ENCODE data around the gene VAT1L.
"Not testable (repeated sequence)": the region's sequence is repeated elsewhere in the genome, so short reads cannot be mapped to it uniquely, and the experiment has no call there.

Gene VAT1L

DNA sequence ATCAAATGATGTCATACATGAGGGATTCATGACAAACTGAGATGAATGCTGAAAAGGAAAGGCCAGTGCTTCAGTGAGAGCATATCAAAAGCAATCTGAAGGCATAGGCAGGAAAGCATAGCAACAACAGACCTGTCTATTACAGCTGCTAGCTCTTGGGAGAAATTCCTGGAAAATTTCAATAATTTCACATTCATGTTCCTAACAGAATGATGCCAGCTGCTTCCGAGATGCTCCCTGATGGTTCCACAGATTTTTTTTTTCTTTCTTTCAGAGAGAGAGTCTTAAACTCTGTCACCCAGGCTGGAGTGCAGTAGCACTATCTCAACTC lies 183.7 kb downstream of the VAT1L start:
- H3K27ac ChIP-seq, result no peak overlapping the region
- H3K4me3 ChIP-seq, result no peak overlapping the region

DNA sequence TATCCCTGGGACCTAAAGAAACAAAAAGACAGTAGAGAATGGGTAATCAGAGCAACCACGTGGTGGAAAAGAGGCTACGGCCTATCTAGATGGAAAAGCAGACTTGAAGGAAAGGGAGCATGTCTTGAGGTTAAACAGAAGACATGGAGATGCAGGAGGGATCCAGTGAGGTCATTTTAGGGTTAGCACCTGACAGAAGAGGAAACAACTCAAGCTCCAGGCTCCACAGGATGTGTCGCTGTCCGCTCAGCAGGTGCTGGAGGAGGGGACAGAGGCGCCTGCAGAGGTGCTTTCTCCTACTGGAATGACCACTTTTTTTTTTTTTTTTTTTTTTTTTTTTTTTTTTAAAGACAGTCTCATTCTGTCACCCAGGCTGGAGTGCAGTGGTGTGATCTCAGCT lies 186.5 kb downstream of the VAT1L start:
- Histone ChIP-seq H3K4me3 (no peak overlapping the region), H3K27ac (no peak overlapping the region)

DNA sequence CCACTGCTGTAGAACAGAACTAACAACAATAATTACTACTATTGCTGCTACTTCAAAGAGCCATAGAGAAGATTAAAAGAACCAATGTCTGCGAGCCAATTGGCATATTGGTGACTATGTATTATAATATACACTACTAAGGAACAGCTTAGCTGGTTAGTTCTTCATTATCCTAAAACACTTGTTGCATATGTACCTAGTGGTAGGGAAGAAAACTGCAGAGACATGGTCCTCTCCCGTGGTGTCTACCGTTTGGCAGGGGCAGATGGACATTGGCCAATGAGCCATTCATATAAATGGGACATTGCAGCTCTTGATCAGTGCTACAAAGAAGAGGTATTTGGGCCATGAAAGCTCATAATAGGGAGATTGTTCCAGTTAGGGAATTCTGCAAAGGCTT lies 187.6 kb downstream of the VAT1L start:
- no peak overlapping the region for H3K4me3 ChIP-seq
- no peak overlapping the region for H3K27ac ChIP-seq

DNA sequence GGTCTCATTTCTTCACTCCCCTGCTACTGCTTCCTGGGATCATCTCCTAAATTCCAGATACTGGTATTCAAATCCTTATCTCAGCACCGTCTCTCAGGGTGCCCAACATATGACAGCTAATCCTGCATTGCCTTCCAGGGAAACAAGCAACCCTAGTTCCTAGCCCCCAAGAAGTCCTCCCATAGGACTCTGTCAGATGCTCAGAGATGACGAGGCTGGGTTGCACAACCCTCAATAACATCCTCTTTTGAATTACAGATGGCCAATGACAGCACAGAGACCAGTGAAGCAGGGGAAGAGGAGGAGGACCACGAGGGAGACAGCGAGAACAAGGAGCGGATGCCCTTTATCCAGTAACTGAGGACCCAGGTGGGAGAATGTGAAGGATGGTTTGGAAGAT lies 189.0 kb downstream of the VAT1L start:
- no peak overlapping the region for H3K27ac ChIP-seq
- H3K4me3 ChIP-seq, result no peak overlapping the region

DNA sequence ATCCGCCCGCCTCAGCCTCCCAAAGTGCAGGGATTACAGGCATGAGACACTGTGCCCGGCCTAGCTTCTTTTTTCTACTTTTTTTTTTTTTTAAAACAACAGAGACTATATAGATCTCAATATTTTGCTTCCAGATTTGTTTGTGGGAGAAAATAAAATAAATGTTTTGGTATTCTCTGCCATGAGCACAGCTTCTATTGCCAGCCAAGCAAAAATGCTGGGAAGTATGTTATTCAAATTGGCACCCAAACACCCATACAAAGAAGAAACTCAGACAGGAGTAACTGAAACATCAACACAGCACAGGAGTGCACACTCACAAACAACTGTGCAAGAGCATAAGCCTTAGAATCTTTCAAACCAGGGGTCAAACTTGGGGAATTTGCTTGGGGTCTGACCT lies 196.7 kb downstream of the VAT1L start:
- no peak overlapping the region for H3K4me3 ChIP-seq

DNA sequence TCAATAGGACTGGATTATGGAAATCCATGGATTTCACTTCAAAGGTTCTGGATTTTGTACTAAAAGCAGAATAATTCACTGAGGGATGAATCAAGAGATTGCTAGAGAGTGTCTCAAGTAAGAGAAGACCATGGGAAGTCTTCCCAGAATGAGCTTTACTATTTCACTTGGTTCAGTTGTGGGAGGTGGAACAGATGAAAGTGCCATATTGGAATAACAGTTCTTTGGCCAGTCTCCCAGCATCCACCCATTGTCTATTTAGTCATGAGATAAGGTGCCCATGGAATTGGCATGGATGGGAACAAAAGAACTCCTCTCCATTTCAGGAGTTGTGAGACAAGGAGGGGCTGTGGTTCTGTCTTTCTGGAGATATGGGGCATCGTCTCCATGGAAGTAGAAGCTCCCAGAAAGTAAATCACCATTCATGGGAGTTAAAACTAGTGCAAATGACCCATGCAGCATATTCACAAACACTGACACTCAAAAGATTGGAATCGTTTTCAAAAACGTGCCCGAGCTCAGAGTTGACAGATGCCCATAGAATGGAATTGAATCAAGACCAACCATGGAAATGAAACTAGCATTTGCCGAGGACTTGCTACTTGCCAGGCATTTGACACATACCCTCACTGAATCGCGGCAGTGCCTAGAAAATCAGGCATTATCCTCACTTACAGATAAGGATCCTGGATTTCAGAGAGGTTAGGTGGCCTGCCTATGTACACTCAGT lies 197.8 kb downstream of the VAT1L start:
- Histone ChIP-seq H3K4me3 (no peak overlapping the region), H3K27ac (no peak overlapping the region)

More for the DNA sequence above, 196.7 kb downstream of the VAT1L start:
- no peak overlapping the region for H3K27ac ChIP-seq

DNA sequence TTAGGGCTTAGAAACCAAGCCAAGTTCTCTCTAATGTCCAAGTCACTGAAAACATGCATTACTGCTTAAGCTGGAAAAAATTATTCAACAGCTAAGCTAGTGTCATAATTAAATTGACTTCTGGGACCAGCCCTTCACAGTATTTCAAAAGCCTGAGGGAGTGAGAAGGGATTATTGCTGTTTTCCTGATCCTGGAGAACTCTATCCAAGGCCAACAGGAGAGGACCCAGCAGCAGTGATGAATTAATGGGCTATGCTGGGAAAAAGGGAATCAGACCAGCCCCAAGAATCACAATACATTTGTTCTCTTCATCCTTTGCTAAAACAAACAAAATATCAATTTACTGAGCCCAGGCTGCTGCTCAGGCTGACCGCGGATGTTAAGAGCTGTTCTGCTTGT lies 199.4 kb downstream of the VAT1L start:
- H3K27ac ChIP-seq, result peak overlapping the region in 1 of 21 experiments; percentile 30
- H3K4me3 ChIP-seq, result no peak overlapping the region

DNA sequence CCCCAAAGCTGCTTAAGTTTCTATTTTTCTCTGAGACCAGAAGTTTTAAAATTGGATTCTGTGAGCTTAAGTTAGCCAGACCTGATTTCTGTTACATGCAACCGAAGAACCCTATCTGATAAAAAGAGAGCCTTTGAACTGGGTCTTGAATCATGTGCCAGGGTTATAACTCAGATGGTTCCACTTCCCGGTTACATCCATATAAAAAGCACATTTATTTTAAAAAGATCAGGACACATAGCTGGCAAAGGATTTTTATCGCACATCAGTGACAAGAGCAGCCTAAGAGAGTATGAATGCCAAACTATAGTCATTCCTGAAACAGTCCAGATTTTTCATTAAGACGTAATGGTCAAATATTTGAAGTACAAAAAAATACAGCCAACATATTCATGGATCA lies 201.5 kb downstream of the VAT1L start:
- no peak overlapping the region for H3K4me3 ChIP-seq
- H3K27ac ChIP-seq, result no peak overlapping the region

DNA sequence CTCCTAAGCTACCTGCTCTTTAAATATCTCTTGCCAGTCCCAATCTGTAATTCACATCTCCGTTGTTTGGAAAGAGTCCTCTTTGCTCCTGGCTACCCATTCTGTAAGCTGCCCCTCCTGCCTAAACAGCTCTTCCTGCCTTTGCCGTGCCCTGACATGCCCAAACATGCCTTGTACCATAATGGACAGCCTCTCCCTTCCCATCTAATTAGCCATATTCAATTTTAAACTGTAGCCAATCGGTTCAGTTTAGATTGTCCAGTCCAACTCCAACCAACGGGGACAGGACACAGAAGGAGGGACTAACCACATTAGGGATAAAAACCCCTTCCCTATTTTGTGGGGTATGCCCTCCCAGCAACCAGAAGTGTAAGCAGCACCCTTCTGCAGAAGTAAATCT lies 203.3 kb downstream of the VAT1L start:
- peak overlapping the region in 1 of 21 experiments; percentile 14 for H3K27ac ChIP-seq

DNA sequence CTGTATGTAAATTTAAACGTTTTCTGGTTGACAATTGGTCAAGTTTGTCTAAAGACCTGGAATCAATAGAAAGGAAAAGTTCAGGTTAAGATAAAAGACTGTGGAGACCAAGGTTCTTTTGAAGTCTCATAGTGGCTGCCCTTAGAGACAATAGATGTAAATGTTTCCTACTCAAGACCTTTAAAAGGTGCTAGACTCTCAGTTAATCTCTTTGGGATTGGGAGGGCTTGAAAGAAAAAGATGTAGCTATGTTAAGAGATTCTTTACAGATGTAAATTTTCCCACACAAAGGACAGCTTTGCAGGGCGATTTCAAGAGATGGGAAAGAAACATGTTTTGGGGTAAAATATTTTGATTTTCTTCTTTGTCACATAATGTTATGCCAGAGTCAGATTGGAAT lies 204.0 kb downstream of the VAT1L start:
- H3K27ac ChIP-seq, result peak overlapping the region in 2 of 21 experiments; percentile 21 to 54
- H3K4me3 ChIP-seq, result not testable (repeated sequence)

More for the DNA sequence above, 203.3 kb downstream of the VAT1L start:
- no peak overlapping the region for H3K4me3 ChIP-seq

DNA sequence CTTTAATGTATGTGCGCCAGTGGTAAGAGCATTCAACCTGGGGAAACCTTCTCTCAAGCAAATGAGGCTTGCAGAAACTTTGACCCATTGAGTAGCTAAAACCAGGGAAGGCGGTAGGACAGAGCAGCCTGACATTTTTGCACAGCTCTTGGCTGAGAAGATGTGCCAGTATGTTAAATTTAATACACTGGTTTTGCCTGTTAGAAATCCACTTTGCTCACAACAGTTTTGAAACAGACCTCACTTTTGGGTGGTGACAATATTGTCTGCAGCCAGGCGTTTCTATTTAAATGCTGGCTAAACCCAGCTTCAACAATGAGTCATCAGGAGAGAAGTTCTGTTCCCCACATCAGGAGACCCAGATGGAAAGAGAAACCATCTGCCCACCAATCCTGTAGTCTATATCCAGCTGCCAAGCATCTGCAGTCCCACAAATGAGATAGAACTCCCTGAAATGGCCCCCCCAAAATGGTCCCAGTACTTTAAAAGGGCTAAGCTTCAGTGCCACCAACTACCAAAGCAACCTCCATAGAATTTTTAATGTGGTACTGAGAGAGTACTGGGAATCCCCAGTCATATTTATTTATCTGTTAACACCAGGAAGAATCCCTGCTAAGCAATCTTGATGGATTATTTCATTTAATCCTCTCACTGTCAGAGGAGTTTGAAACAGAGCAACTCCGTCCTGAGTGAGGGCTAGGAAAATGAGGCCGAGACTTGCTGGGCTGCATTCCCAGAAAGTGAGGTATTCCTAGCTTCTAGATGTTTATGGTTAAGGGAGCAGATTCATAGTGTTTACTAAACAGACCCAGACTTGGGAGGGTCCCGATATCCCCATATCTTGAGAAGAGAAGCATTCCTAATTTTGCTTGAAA lies 205.0 kb downstream of the VAT1L start:
- peak overlapping the region in 5 of 21 experiments; percentile 40 to 85 (median 66) for H3K27ac ChIP-seq
- H3K4me3 ChIP-seq, result no peak overlapping the region

DNA sequence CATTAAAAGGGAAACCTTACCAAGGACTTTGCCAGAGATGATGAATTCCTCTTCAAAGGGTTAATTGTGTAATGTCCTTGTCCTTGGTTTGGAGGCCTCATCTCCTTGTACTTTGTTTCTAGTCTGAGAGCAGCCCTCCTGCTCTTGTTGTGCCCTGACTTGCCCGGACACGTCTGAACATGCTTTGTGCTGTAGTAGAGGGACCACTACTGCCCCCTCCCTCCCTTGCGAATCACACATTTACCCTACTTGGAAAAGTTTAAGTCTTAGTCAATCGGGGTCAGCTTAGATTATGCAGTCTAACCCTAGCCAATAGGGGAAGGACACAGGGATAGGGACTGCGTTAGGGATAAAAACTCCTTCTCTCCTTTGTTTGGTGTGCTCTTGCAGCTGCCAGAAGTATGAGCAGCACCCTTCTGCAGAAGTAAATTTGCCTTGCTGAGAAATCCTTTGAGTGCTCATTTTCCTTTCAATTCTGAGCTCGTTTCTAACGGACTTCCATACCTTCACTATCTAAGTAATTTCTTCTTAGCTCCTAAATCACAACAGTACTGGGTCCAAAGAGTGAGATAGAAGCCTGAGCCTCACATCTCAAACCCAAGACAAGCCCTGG lies 207.6 kb downstream of the VAT1L start:
- Histone ChIP-seq H3K27ac (no peak overlapping the region), H3K4me3 (no peak overlapping the region)

DNA sequence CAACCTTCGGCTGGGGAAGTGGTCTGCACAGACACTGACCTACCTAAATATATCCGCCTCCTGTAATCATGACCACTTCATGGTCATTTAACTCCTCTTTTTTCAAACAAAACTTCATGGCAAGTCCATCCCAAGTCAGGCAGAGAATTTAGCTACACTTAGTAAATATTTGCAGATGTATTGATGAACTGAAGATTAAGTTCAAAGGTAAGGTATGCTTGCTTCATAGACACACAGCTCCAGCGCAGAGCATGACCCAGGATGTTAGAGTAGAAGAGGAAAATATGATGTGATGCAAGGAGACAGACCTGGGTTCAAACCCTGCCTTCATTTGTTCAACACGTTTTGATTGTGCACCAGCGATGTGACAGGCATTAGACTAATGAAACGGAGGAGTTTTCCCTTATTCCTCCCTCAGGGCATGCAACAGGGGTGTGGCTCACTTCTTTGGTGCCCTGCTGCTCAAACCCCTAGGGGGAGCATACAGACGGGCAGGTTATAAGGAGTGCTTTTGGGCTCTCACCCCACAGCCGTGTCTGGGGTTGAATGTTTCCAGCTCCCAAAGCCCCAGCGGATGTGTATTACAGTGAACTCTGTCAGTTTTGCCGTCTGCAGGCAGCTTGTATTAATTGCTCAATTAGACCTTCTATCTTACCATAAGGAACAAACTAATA lies 210.1 kb downstream of the VAT1L start:
- Histone ChIP-seq H3K27ac (no peak overlapping the region), H3K4me3 (no peak overlapping the region)

DNA sequence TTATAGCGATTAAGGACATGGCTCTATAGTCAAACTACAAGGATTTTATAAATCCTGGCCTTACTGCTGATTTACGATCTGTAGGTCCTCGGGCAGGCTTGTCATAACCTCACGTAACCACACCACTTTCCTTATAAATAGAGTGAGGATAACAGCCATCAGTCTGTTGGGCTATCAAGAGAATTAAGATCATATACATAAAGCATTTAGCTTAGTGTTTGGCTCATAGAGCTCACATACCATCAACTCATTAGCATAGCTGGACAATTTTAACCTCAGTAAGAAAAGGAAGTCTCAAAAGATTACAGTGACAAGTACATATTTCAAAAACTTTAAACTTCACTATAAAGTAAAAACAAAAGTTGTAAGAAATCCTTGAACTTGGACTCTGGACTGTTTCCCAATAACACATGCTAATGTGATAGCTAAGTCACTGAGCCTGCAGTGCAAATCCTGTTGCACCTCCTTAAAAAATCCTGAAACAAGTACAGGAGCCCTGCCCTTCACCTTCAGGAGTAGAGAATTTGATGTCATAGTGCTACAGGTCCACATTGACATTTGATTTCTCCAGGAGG lies 213.2 kb downstream of the VAT1L start:
- no peak overlapping the region for H3K27ac ChIP-seq
- no peak overlapping the region for H3K4me3 ChIP-seq

DNA sequence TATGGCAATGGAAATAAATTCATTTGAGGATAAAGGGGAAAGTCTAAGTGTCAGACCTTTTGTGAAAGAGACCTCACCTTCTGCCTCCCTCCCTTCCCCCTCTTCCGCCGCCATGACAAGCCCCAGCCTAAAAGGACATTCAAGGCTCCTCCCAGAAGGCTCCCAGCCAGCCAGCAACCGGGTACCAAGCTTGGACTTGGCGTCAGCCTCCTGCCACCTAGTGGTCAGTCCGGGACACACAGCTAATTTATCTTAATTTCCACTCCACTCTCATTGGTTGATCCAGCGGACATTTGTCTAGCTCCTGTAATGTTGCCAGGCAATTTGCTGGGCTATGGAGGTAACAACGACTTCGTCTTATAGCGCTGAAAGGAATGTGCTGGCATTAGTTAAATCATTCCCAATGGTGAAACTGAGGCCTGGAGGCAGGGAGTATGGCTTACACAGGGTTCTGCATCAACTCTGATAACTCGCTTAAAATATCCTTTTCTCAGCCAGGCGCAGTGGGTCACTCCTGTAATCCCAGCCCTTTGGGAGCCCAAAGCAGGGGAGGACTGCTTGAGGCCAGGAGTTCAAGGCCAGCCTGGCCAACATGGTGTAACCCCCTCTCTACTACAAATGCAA lies 214.7 kb downstream of the VAT1L start:
- Histone ChIP-seq H3K4me3 (no peak overlapping the region), H3K27ac (no peak overlapping the region)

DNA sequence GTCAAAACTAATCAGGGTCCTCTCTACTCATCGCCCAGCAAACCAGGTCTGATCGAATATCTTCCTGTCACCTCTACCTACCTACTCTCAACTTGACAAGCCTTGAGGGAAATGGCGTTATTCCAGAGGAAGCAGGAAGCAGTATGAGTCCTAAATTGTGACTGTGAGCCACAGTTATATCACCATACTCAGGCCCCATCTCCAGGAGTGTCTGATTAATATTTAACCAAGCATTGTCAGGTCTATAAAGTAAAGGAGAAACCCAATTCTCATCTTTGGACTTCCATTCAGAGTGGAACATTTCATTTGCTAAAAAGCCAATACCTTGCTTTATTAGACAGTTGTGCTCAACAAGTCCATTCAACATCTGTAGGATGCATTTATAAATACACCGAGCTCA lies 216.2 kb downstream of the VAT1L start:
- H3K27ac ChIP-seq, result no peak overlapping the region

DNA sequence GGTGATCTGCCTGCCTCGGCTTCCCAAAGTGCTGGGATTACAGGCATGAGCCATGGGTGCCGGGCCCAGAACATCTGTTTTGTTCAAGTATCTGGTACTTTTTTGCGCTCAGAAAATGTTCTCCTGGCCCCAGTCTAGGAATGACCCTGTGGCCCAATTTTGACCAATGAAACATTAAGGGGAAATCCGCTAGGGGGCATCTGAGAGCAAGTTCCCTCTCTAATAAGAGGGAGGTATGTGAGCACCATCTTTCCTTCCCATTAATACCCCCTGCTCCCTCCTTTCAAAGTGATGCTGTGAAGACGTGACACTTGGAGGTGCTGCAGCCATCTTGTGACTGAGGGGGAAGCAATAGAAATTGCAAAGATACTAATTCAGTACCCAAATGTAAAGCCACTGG lies 217.5 kb downstream of the VAT1L start:
- no peak overlapping the region for H3K27ac ChIP-seq

More for the DNA sequence above, 216.2 kb downstream of the VAT1L start:
- no peak overlapping the region for H3K4me3 ChIP-seq

DNA sequence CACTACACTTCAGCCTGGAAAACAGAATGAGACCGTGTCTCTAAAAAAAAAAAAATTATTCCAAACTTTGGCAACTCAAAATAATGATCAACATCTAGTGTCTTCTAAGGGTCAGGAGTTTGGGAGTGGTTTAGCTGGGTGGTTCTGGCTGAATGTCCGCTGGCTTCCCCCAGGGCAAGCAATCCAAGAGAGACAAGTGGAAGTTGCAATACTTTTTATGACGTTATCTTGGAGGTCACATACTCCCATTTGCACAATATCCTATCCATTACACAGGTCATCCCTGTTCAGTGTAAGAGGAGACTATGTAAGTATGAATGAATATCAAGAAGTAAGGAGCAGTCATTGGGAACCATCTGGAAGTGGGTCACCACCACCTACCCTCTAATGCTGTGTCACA lies 218.8 kb downstream of the VAT1L start:
- Histone ChIP-seq H3K4me3 (no peak overlapping the region), H3K27ac (no peak overlapping the region)

More for the DNA sequence above, 217.5 kb downstream of the VAT1L start:
- no peak overlapping the region for H3K4me3 ChIP-seq

DNA sequence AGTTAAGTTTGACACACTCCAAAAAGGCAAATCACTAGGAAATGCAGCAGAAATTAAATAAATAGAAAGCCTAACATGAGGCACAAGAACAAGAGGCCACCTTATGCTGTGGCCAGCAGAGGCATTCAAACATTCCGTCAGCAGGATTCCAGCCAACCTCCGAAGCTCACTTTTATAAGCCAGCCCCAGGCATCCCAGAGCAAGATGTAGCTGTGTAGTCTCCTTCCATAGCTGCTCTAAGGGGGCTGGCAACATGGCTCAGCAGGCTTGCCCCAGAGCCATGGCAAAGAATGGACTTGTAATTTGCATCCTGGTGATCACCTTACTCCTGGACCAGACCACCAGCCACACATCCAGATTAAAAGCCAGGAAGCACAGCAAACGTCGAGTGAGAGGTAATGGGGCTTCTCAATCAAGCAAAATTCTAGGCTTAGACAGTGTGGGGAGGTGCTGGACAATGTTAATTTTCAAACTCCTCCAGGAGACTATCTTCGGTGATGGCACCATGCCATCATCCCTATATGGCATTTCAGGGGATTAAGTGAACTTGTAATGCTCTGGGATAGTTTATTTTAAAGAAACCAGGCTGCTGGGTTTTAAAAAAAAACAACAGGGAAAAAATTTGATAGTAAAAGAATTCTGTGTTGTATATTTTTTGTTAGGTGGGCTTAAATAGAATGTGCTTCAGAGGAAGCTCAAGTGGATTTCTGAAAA lies 234.1 kb downstream of the VAT1L start, which contains the start of gene CLEC3A:
CLEC3A (plus strand) TSS at position 202 of the 714 bp plus-strand sequence; CDS start at position 281, 79 bp downstream.
- Histone ChIP-seq H3K4me3 (no peak within 1 kb of the TSS), H3K27ac (no peak within 1 kb of the TSS)

Measured in skin epidermis (tissue), 12 donors.